ENCODE results near the gene RTL9.
"Not testable (repeated sequence)": the region's sequence is repeated elsewhere in the genome, so short reads cannot be mapped to it uniquely, and the experiment has no call there.

RTL9 gene

GRCh38 chrX:110346681-110347080 is 12.0 kb upstream of the RTL9 start:
- DNase-seq: no peak

- no peak for DNase-seq
These were observed 625 bp downstream of the RTL9 start for GRCh38 chrX:110359273-110359672.

GRCh38 chrX:110363244-110363643 is 4.6 kb downstream of the RTL9 start:
- no peak for DNase-seq

- DNase-seq: no peak
These were observed 14.7 kb downstream of the RTL9 start for GRCh38 chrX:110373310-110373709.

GRCh38 chrX:110374559-110374958 is 15.9 kb downstream of the RTL9 start:
- no peak for DNase-seq

GRCh38 chrX:110381216-110381615 is 22.6 kb downstream of the RTL9 start:
- DNase-seq: no peak

- DNase-seq: no peak
These were observed 24.8 kb downstream of the RTL9 start for GRCh38 chrX:110383414-110383813.

- DNase-seq: no peak
These were observed 25.8 kb downstream of the RTL9 start for GRCh38 chrX:110384490-110384889.

- no peak for DNase-seq
These were observed 30.9 kb downstream of the RTL9 start for GRCh38 chrX:110389570-110389969.

GRCh38 chrX:110391086-110391485 is 32.4 kb downstream of the RTL9 start:
- DNase-seq: no peak

GRCh38 chrX:110394651-110395050 is 36.0 kb downstream of the RTL9 start:
- no peak for DNase-seq

GRCh38 chrX:110395877-110396276 is 37.2 kb downstream of the RTL9 start:
- no peak for DNase-seq

- no peak for DNase-seq
These were observed 38.1 kb downstream of the RTL9 start for GRCh38 chrX:110396735-110397134.

- DNase-seq: no peak
These were observed 38.7 kb downstream of the RTL9 start for GRCh38 chrX:110397339-110397738.

- no peak for DNase-seq
These were observed 39.3 kb downstream of the RTL9 start for GRCh38 chrX:110397904-110398303.

GRCh38 chrX:110399497-110399896 is 40.8 kb downstream of the RTL9 start:
- DNase-seq: no peak

- no peak for DNase-seq
These were observed 41.3 kb downstream of the RTL9 start for GRCh38 chrX:110399966-110400365.

GRCh38 chrX:110401135-110401534 is 42.5 kb downstream of the RTL9 start:
- no peak for DNase-seq

GRCh38 chrX:110402091-110402849 is 43.6 kb downstream of the RTL9 start:
- DNase-seq: no peak

GRCh38 chrX:110402850-110403221 is 44.2 kb downstream of the RTL9 start:
- DNase-seq: no peak

- no peak for DNase-seq
These were observed 45.0 kb downstream of the RTL9 start for GRCh38 chrX:110403441-110404238.

GRCh38 chrX:110404376-110404775 is 45.7 kb downstream of the RTL9 start:
- no peak for DNase-seq

- DNase-seq: not testable (repeated sequence)
These were observed 47.6 kb downstream of the RTL9 start for GRCh38 chrX:110406250-110406649.

GRCh38 chrX:110406822-110407221 is 48.2 kb downstream of the RTL9 start:
- no peak for DNase-seq
